Neural cell (in vitro differentiated cells): ENCODE measurements around the gene ATP5F1A.

Experiments used
- EP300 ChIP-seq: fragments of 450-650 bp; conservative IDR thresholded peaks from 2 replicates; pipeline ENCODE4 v1.6.1; 2014; ENCODE audit warnings: antibody characterized with exemption, mild to moderate bottlenecking, moderate library complexity; ENCODE audit not compliant: poor library complexity, severe bottlenecking
- TF ChIP-seq, protein P1 (sequence below): fragments of 450-650 bp; IDR thresholded peaks from 2 replicates; pipeline ENCODE4 v1.5.1; 2014; ENCODE audit warnings: antibody characterized with exemption, mild to moderate bottlenecking, moderate library complexity; ENCODE audit not compliant: poor library complexity, severe bottlenecking

DNA sequence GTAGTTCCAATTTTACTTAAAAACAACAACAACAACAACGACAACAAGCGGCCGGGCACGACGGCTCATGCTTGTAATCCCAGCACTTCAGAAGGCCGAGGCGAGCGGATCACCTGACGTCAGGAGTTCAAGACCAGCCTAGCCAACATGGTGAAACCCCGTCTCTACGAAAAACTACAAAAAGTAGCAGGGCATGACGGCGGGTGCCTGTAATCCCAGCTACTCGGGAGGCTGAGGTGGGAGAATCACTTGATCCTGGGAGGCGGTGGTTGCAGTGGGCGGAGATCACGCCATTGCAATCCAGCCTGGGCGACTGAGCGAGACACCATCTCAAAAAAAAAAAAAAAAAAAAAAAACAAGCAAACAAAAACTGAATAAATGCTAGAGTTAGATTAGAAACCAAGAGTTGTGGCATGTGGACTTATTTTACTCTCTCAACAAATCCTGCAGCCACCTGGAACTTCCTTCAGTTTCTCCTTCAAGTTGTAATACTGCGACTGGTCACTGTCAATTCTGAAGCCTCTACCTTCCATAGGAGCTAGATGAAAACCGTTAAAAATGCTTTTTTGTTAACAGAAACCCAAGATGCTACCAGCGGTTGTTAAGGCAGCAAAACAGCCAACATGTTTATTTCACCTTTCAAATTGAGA, 1.3 kb downstream of the ATP5F1A start:
- no peak for TF ChIP-seq EP300
- TF ChIP-seq, protein P1, sequence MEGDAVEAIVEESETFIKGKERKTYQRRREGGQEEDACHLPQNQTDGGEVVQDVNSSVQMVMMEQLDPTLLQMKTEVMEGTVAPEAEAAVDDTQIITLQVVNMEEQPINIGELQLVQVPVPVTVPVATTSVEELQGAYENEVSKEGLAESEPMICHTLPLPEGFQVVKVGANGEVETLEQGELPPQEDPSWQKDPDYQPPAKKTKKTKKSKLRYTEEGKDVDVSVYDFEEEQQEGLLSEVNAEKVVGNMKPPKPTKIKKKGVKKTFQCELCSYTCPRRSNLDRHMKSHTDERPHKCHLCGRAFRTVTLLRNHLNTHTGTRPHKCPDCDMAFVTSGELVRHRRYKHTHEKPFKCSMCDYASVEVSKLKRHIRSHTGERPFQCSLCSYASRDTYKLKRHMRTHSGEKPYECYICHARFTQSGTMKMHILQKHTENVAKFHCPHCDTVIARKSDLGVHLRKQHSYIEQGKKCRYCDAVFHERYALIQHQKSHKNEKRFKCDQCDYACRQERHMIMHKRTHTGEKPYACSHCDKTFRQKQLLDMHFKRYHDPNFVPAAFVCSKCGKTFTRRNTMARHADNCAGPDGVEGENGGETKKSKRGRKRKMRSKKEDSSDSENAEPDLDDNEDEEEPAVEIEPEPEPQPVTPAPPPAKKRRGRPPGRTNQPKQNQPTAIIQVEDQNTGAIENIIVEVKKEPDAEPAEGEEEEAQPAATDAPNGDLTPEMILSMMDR: no peak
